H1 (cell line): ENCODE data around the gene GRIK2. TPM values are rescaled to one million over a fixed set of nuclear protein-coding genes. Genes with fewer than 3 reads are reported as not detected.

Source experiments
- CTCF ChIA-PET: fragments of 300-600 bp; sonication (Branson Sonifier 250); formaldehyde crosslinking; loops from one replicate; lab custom pipeline; 2021; ENCODE audit not compliant: partially characterized antibody; lab: Charles Lee
- POLR2A ChIA-PET: fragments of 300-600 bp; sonication (Branson Sonifier 250); formaldehyde crosslinking; loops from one replicate; lab custom pipeline; 2021; ENCODE audit warnings: inconsistent platforms; ENCODE audit not compliant: partially characterized antibody; lab: Charles Lee
- DNase-seq, 2 experiments: peaks; one replicate each; pipeline versions ENCODE4 v3.0.0 to v3.0.0-alpha.2; 2010 to 2022; ENCODE audit warnings: low spot score in 2 of 2, low read depth in 1 of 2, mixed read lengths in 1 of 2
- FAIRE-seq: peaks from 2 replicates; lab custom pipeline; 2011; peaks lifted over from hg19 to GRCh38; lab: Jason Lieb, UNC
- H2AFZ ChIP-seq: 2 replicates; pipeline ENCODE4 v1.8.1; 2012; ENCODE audit warnings: low read length, inconsistent platforms
- H2AK5ac ChIP-seq: 2 replicates; pipeline ENCODE4 v1.6.1; 2013; ENCODE audit warnings: low read depth, low read length
- H2BK120ac ChIP-seq: replicated peaks from 2 replicates; pipeline ENCODE3; 2013; ENCODE audit warnings: low read depth, low read length, inconsistent platforms
- H2BK12ac ChIP-seq: 2 replicates; pipeline ENCODE4 v1.6.1; 2013; ENCODE audit warnings: low read depth, low read length
- H2BK15ac ChIP-seq: 2 replicates; pipeline ENCODE4 v1.6.1; 2013; ENCODE audit warnings: low read length
- H2BK20ac ChIP-seq: 2 replicates; pipeline ENCODE4 v1.6.1; 2013; ENCODE audit warnings: low read length
- H2BK5ac ChIP-seq: 2 replicates; pipeline ENCODE4 v1.6.1; 2013; ENCODE audit warnings: low read depth, low read length
- H3K14ac ChIP-seq: 2 replicates; pipeline ENCODE4 v1.6.1; 2013; ENCODE audit warnings: inconsistent platforms; ENCODE audit not compliant: insufficient read length
- H3K18ac ChIP-seq: 2 replicates; pipeline ENCODE4 v1.6.1; 2013; ENCODE audit warnings: low read length; ENCODE audit errors: extremely low read depth
- H3K23ac ChIP-seq: 2 replicates; pipeline ENCODE4 v1.6.1; 2013; ENCODE audit warnings: inconsistent platforms; ENCODE audit not compliant: insufficient read length
- H3K23me2 ChIP-seq: 2 replicates; pipeline ENCODE4 v1.6.1; 2013; ENCODE audit warnings: low read depth, low read length
- H3K27ac ChIP-seq: 2 replicates; pipeline ENCODE4 v1.6.1; 2011; ENCODE audit warnings: low read depth, low read length, inconsistent platforms
- H3K27me3 ChIP-seq, 4 experiments: replicated peaks in 1 of 4; 1 replicate in 1 of 4; 2 replicates in 3 of 4; pipeline versions ENCODE4 v1.6.1 to v1.8.1; 2011 to 2013; ENCODE audit warnings: low read length in 3 of 4, mild to moderate bottlenecking in 3 of 4, inconsistent platforms in 2 of 4, mixed read lengths in 2 of 4, moderate library complexity in 1 of 4; ENCODE audit not compliant: control insufficient read depth in 3 of 4, insufficient read depth in 3 of 4; ENCODE audit errors: extremely low read depth in 1 of 4
- H3K36me3 ChIP-seq, 4 experiments: 2 replicates each; pipeline versions ENCODE4 v1.6.1 to v1.8.1; 2011 to 2013; ENCODE audit warnings: mild to moderate bottlenecking in 4 of 4, low read length in 3 of 4, moderate library complexity in 2 of 4, control low read depth in 1 of 4, inconsistent platforms in 1 of 4; ENCODE audit not compliant: insufficient read depth in 4 of 4, control insufficient read depth in 2 of 4
- H3K4ac ChIP-seq: replicated peaks from 2 replicates; pipeline ENCODE3; 2013; ENCODE audit warnings: low read length, low read depth, mixed read lengths, inconsistent platforms; ENCODE audit not compliant: insufficient read length
- H3K4me1 ChIP-seq, 4 experiments: replicated peaks in 1 of 4; 1 replicate in 1 of 4; 2 replicates in 3 of 4; pipeline versions ENCODE4 v1.6.1 to v1.8.1; 2011 to 2013; ENCODE audit warnings: low read length in 3 of 4, inconsistent platforms in 2 of 4, mixed read lengths in 1 of 4; ENCODE audit not compliant: insufficient read depth in 4 of 4, control insufficient read depth in 3 of 4
- H3K4me2 ChIP-seq, 2 experiments: 2 replicates each; pipeline versions ENCODE4 v1.6.1 to v1.8.1; 2011 to 2013; ENCODE audit warnings: low read depth in 2 of 2, low read length in 2 of 2, control low read depth in 1 of 2, inconsistent platforms in 1 of 2, mild to moderate bottlenecking in 1 of 2; ENCODE audit not compliant: insufficient read depth in 1 of 2
- H3K4me3 ChIP-seq, 4 experiments: fragments of 200-600, 300-600 bp in 1 of 4; sonication (generic), shearing (Covaris generic), sonication (Bioruptor Twin) in 1 of 4; 2 replicates each; pipeline versions ENCODE4 v1.5.1 to v1.8.1; 2011 to 2016; ENCODE audit warnings: low read length in 4 of 4, low read depth in 3 of 4, control low read depth in 2 of 4, inconsistent platforms in 2 of 4, mild to moderate bottlenecking in 2 of 4, mixed read lengths in 1 of 4, moderate library complexity in 1 of 4; ENCODE audit not compliant: insufficient read depth in 2 of 4; ENCODE audit errors: extremely low read depth in 1 of 4
- H3K56ac ChIP-seq: replicated peaks from 2 replicates; pipeline ENCODE3; 2013; ENCODE audit warnings: low read depth, mild to moderate bottlenecking, mixed read lengths, low read length, inconsistent platforms; ENCODE audit not compliant: insufficient read length
- H3K79me1 ChIP-seq: 2 replicates; pipeline ENCODE4 v1.6.1; 2013; ENCODE audit warnings: low read depth, low read length, control low read depth
- H3K79me2 ChIP-seq, 2 experiments: 2 replicates each; pipeline versions ENCODE4 v1.6.1 to v1.8.1; 2012 to 2013; ENCODE audit warnings: low read length in 2 of 2, mild to moderate bottlenecking in 2 of 2, inconsistent platforms in 1 of 2; ENCODE audit not compliant: insufficient read depth in 2 of 2, control insufficient read depth in 1 of 2
- H3K9ac ChIP-seq, 4 experiments: replicated peaks in 1 of 4; 1 replicate in 1 of 4; 2 replicates in 3 of 4; pipeline versions ENCODE4 v1.6.1 to v1.8.1; 2011 to 2013; ENCODE audit warnings: low read depth in 3 of 4, low read length in 3 of 4, control low read depth in 2 of 4, mild to moderate bottlenecking in 2 of 4, moderate library complexity in 2 of 4, inconsistent platforms in 1 of 4; ENCODE audit errors: extremely low read depth in 1 of 4
- H3K9me3 ChIP-seq, 2 experiments: 2 replicates each; pipeline versions ENCODE4 v1.6.1 to v1.8.1; 2012 to 2013; ENCODE audit warnings: mild to moderate bottlenecking in 2 of 2, moderate library complexity in 2 of 2, control low read depth in 1 of 2, inconsistent platforms in 1 of 2, low read depth in 1 of 2, low read length in 1 of 2, mixed read lengths in 1 of 2; ENCODE audit not compliant: insufficient read depth in 2 of 2
- H4K20me1 ChIP-seq, 2 experiments: replicated peaks in 1 of 2; 2 replicates each; pipeline versions ENCODE3 to v1.8.1; 2011 to 2013; ENCODE audit warnings: inconsistent platforms in 2 of 2, low read length in 2 of 2, mild to moderate bottlenecking in 1 of 2; ENCODE audit not compliant: insufficient read depth in 2 of 2, control insufficient read depth in 1 of 2
- H4K5ac ChIP-seq: 2 replicates; pipeline ENCODE4 v1.6.1; 2013; ENCODE audit warnings: low read length, low read depth, mixed read lengths, inconsistent platforms; ENCODE audit not compliant: insufficient read length
- H4K8ac ChIP-seq: 2 replicates; pipeline ENCODE4 v1.8.0; 2013; ENCODE audit warnings: mild to moderate bottlenecking, moderate library complexity, low read length, inconsistent platforms; ENCODE audit not compliant: insufficient read depth; ENCODE audit errors: extremely low read depth
- H4K91ac ChIP-seq: replicated peaks from 2 replicates; pipeline ENCODE3; 2013; ENCODE audit warnings: low read length, mixed read lengths, inconsistent platforms; ENCODE audit not compliant: insufficient read length
- SP2 ChIP-seq: IDR thresholded peaks from 2 replicates; pipeline ENCODE4 v1.6.1; 2012; ENCODE audit warnings: mild to moderate bottlenecking, low read length, inconsistent platforms
- TEAD4 ChIP-seq: IDR thresholded peaks from 2 replicates; pipeline ENCODE4 v1.6.1; 2012; ENCODE audit warnings: low read depth, low read length, inconsistent platforms, mixed read lengths
- WGBS, 2 experiments: shearing (Covaris generic) in 1 of 2; methylation state at CpG; one replicate each; pipeline versions ENCODE4 v1.1.6 to v1.1.7; 2013 to 2015; ENCODE audit warnings: low lambda C conversion rate in 2 of 2, mixed read lengths in 2 of 2, inconsistent platforms in 1 of 2, low coverage in 1 of 2, missing lambda C conversion rate in 1 of 2; ENCODE audit not compliant: insufficient replicate concordance in 2 of 2, insufficient coverage in 1 of 2, insufficient read length in 1 of 2; ENCODE audit errors: extremely low coverage in 1 of 2, missing lambda C conversion rate in 1 of 2; 5-methylcytosine and 5-hydroxymethylcytosine counted together
- polyA plus RNA-seq, 7 experiments: library from polyadenylated mRNA; depleted of rRNA in 3 of 7; stranded (reverse) in 5 of 7; unstranded in 2 of 7; fragments of >200 nt in 5 of 7; fragments of 200-250 nt in 2 of 7; gene quantifications; 1 replicate in 5 of 7; 2 replicates in 1 of 7; 4 replicates in 1 of 7; pipeline versions ENCODE4 v1.2.1 to v1.2.3, GENCODE V29; 2011 to 2013; ENCODE audit warnings: missing spikeins in 2 of 7, mixed read lengths in 2 of 7
- total RNA-seq: library from RNA; stranded (reverse); fragmentation: NEBNext Ultra II Directional; extraction: Animal tissue kit (Norgen Biotek cat#: 25700); gene quantifications from 2 replicates; pipeline ENCODE4 v1.2.1, GENCODE V29; 2021

The GRIK2 gene
- total and polyA plus RNA-seq, 2 of the 8 experiments (the other 6 are each of a cell fraction or from before 2014, with no cell fraction given) = 1.8 to 2.2 TPM

DNA sequence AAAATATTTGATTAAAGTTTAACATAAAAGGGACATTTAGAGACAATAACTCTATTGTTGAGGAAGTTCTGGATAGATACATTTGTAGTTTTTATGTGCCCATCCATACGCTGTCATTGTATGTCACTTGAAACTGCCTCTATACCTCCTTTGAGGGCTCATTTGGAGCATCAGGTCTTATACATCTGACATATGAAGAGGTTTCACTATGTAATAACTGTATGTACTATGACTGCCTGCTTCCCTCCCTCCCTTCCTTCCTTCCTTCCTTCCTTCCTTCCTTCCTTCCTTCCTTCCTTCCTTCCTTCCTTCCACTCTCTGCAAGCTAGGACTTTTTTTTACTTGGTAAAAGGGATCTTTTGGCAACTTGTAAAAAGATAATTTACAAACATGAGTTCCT, 657.5 kb downstream of the GRIK2 start:
- H3K14ac ChIP-seq = no peak overlapping the region
- H2BK20ac ChIP-seq = no peak overlapping the region
- no peak overlapping the region for H2AFZ ChIP-seq
- no peaks in the 10 kb centered on the region for H3K36me3 ChIP-seq
- H3K56ac ChIP-seq = no peak overlapping the region
- ChIA-PET CTCF (no interaction called here), POLR2A (no interaction called here)
- WGBS, 2 experiments = 89% methylated on average over 1 of the region's 1 CpG; no CpG with 5 or more reads in 1 of the 2 experiments
- no peaks in the 10 kb centered on the region for H3K79me1 ChIP-seq
- no peak overlapping the region for H2BK120ac ChIP-seq
- no peak overlapping the region for H4K91ac ChIP-seq
- no peaks in the 10 kb centered on the region for H3K27me3 ChIP-seq
- H3K4ac ChIP-seq = no peak overlapping the region
- H3K9ac ChIP-seq = no peak overlapping the region
- H2AK5ac ChIP-seq = no peak overlapping the region
- FAIRE-seq (no peak), DNase-seq (no peak)
- H2BK5ac ChIP-seq = no peak overlapping the region
- H4K5ac ChIP-seq = no peak overlapping the region
- H2BK15ac ChIP-seq = no peak overlapping the region
- no peak overlapping the region for H3K4me3 ChIP-seq
- no peak overlapping the region for H3K23ac ChIP-seq
- TF ChIP-seq SP2 (no peak), TEAD4 (no peak)
- no peak overlapping the region for H4K8ac ChIP-seq
- H3K27ac ChIP-seq = no peak overlapping the region
- no peaks in the 10 kb centered on the region for H3K4me1 ChIP-seq
- no peaks in the 10 kb centered on the region for H3K9me3 ChIP-seq
- no peaks in the 10 kb centered on the region; the same call in 1 of the 2 replicates for H3K23me2 ChIP-seq
- no peaks in the 10 kb centered on the region for H4K20me1 ChIP-seq
- no peak overlapping the region for H2BK12ac ChIP-seq
- H3K18ac ChIP-seq = no peak overlapping the region
- H3K4me2 ChIP-seq = no peak overlapping the region
- no peaks in the 10 kb centered on the region for H3K79me2 ChIP-seq
